ENCODE data around the gene ERP44.

DNA sequence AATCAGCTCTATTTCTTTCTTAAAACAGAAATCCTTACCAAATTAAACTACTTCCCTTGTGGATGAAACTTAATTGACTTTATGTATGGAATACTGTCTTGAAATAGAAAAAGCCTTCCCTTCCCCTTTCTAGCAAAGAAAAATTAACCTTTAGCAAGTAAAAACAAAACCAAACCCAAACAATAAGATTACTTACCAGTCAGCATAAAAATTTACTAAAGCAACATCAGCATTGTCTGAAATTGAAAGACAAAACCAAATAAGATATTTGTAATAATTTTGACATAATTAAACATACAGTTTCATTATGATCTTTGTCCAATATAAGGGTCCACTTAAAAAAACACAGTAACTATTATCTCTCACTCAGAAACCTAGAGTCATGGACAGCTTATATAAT, 41.2 kb downstream of the ERP44 start:
- TF ChIP-seq, protein P1, sequence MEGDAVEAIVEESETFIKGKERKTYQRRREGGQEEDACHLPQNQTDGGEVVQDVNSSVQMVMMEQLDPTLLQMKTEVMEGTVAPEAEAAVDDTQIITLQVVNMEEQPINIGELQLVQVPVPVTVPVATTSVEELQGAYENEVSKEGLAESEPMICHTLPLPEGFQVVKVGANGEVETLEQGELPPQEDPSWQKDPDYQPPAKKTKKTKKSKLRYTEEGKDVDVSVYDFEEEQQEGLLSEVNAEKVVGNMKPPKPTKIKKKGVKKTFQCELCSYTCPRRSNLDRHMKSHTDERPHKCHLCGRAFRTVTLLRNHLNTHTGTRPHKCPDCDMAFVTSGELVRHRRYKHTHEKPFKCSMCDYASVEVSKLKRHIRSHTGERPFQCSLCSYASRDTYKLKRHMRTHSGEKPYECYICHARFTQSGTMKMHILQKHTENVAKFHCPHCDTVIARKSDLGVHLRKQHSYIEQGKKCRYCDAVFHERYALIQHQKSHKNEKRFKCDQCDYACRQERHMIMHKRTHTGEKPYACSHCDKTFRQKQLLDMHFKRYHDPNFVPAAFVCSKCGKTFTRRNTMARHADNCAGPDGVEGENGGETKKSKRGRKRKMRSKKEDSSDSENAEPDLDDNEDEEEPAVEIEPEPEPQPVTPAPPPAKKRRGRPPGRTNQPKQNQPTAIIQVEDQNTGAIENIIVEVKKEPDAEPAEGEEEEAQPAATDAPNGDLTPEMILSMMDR (IDR thresholded peaks at IDR 0.05) = no peak
- TF ChIP-seq POLR2A (IDR thresholded peaks at IDR 0.05; ENCODE audit: low read depth) (no peak), EP300 (IDR thresholded peaks at IDR 0.05) (no peak), POLR2AphosphoS5 (IDR thresholded peaks at IDR 0.05) (no peak)

Data from esophagus muscularis mucosa (tissue), 4 donors.